ENCODE results near the gene NPAS2. TPM values are rescaled to one million over a fixed set of nuclear protein-coding genes. Genes with fewer than 3 reads are reported as not detected.
A peak's percentile ranks its signal among the peaks of the same experiment; 100 is the strongest.

Gene NPAS2
- total RNA-seq, 4 donors from 2014 or later: 14.1 to 45.8 (median 28.1) TPM

DNA sequence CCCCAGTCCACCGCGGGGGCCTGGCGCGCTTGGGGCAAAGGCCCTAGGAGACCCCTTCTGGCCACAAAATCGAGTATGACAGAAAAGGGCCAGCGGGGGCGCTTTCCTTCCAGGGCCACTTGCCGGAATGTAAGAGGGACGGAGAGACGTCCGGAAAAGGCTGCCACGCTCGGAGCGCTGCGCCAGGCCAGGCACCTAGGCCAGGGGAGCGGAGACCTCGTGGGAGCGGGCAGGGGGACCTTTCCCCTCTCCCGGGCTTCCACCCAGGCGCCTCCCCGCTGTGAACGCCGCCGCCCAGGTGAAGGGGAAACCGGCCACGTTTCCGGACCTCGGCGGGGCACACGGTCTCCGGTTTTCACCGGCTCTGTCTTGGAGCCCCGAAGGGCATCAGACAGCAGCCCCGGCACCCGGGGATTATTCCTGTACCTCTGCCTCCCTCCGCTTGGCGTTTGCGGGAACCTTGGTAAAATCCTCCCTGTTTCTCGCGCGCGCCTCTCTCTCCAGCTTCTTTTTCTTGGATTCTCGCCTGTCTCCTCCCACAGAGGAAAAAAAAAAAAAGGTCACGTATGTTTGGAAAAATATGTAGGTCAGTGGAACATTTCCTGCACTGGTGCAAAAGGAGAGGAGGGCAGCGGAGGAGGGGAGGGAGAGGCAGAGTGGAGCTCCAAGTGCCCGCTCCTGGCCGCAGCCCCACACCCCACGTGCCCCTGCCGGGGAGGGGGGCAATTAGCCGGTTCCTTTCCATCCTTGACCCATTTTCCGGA is 1.2 kb upstream of the NPAS2 start:
- DNase-seq (ENCODE audit: extremely low spot score): no peak
- peaks cover 32 to 66% (median 61%) of the 10 kb centered on the region in 4 donors for H3K4me1 ChIP-seq
- intact Hi-C loops (cut with DNase I): loop anchor here (5.0 kb wide), 1 partner anchor 86 kb away; no protein-coding TSS in a partner anchor

GRCh38 chr2:100820273-100820522 is 259 bp downstream of the NPAS2 start:
- Histone ChIP-seq H3K4me3 (peak overlapping the region; percentile 79 to 83 (median 81)), H3K27ac (replicated peaks in 1 of 4) (peak overlapping the region; percentile 91 to 97 (median 96)), H3K4me1 (peaks cover 21 to 61% (median 55%) of the 10 kb centered on the region in 4 donors), H3K27me3 (peaks cover 0 to 9% (median 0%) of the 10 kb centered on the region in 4 donors), H3K36me3 (no peaks in the 10 kb centered on the region), H3K9me3 (no peaks in the 10 kb centered on the region)
- no peak for TF ChIP-seq EP300 (IDR thresholded peaks at IDR 0.05)
- TF ChIP-seq, protein P1, sequence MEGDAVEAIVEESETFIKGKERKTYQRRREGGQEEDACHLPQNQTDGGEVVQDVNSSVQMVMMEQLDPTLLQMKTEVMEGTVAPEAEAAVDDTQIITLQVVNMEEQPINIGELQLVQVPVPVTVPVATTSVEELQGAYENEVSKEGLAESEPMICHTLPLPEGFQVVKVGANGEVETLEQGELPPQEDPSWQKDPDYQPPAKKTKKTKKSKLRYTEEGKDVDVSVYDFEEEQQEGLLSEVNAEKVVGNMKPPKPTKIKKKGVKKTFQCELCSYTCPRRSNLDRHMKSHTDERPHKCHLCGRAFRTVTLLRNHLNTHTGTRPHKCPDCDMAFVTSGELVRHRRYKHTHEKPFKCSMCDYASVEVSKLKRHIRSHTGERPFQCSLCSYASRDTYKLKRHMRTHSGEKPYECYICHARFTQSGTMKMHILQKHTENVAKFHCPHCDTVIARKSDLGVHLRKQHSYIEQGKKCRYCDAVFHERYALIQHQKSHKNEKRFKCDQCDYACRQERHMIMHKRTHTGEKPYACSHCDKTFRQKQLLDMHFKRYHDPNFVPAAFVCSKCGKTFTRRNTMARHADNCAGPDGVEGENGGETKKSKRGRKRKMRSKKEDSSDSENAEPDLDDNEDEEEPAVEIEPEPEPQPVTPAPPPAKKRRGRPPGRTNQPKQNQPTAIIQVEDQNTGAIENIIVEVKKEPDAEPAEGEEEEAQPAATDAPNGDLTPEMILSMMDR (IDR thresholded peaks at IDR 0.05): no peak
- no peak for TF ChIP-seq POLR2AphosphoS5 (IDR thresholded peaks at IDR 0.05)
- no peak for TF ChIP-seq POLR2A (IDR thresholded peaks at IDR 0.05; ENCODE audit: low read depth)
- intact Hi-C loops (cut with DNase I): loop anchor here (5.0 kb wide), 2 partner anchors 78 to 172 kb away; no protein-coding TSS in a partner anchor
- no CpG with 5 or more reads among the region's 43 CpGs for WGBS
- no peak for DNase-seq (ENCODE audit: extremely low spot score)

More for the DNA sequence above, 1.2 kb upstream of the NPAS2 start:
- Histone ChIP-seq H3K9me3 (no peaks in the 10 kb centered on the region), H3K27ac (replicated peaks in 1 of 4) (peak overlapping the region; percentile 91 to 97 (median 96)), H3K4me3 (peak overlapping the region; percentile 79 to 83 (median 81)), H3K27me3 (peaks cover 0 to 9% (median 0%) of the 10 kb centered on the region in 4 donors), H3K36me3 (no peaks in the 10 kb centered on the region)
- TF ChIP-seq, protein P1 (IDR thresholded peaks at IDR 0.05): peak in 1 of 3 experiments; percentile 5
- TF ChIP-seq POLR2AphosphoS5 (IDR thresholded peaks at IDR 0.05): peak; percentile 69 to 88
- peak; percentile 61 for TF ChIP-seq EP300 (IDR thresholded peaks at IDR 0.05)
- no peak for TF ChIP-seq POLR2A (IDR thresholded peaks at IDR 0.05; ENCODE audit: low read depth)
- WGBS: 1% methylated on average over 49 of the region's 51 CpGs

DNA sequence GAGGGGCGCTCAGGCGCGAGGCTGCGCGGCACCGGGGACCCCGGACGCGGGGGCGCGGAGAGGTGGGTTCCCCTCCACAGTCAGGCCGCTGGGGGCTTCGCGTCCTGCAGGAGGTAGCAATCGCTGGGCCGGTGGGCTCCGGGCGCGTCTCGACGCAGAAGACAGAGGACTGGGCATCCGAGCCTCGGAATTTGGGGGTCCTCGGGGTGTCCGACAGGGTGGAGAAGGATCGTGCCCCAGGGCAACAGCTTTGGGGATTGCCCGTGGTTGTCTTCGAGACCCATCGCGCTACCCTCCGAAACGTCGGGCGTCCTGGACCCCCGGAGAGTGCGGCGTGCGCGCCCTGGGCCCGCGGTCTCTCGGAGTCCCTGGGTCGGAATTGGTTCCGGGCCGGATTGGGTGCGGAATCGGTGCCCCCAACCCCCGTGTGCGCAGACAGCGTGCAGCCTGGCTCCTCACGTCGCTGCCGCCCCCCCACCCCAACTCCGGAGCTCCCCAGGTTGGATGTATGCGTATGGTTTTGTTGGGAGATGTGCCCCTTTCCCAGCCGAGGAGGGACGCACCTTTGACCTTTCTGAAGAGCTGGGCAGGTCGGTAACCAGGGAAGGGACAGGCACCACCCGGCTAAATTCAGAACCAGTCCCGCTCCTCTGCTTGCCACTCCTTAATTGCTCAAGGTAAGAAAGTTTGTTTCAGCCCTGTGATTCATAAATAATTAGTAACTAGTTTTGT is 750 bp downstream of the NPAS2 start:
- no peak for DNase-seq (ENCODE audit: extremely low spot score)
- TF ChIP-seq EP300 (IDR thresholded peaks at IDR 0.05) (no peak), POLR2AphosphoS5 (IDR thresholded peaks at IDR 0.05) (no peak), POLR2A (IDR thresholded peaks at IDR 0.05; ENCODE audit: low read depth) (no peak)
- TF ChIP-seq, protein P1 (IDR thresholded peaks at IDR 0.05): no peak
- Histone ChIP-seq H3K4me1 (peaks cover 21 to 61% (median 55%) of the 10 kb centered on the region in 4 donors), H3K9me3 (no peaks in the 10 kb centered on the region), H3K27ac (replicated peaks in 1 of 4) (peak overlapping the region; percentile 91 to 97 (median 96)), H3K27me3 (peaks cover 0 to 9% (median 0%) of the 10 kb centered on the region in 4 donors), H3K4me3 (peak overlapping the region; percentile 79 to 83 (median 81)), H3K36me3 (no peaks in the 10 kb centered on the region)
- WGBS: 3% methylated on average over 11 of the region's 60 CpGs
- intact Hi-C loops (cut with DNase I): loop anchor here (5.0 kb wide), 2 partner anchors 78 to 172 kb away; no protein-coding TSS in a partner anchor

GRCh38 chr2:100821255-100821910 is 1.4 kb downstream of the NPAS2 start:
- 38% methylated on average over 14 of the region's 14 CpGs for WGBS
- no peaks in the 10 kb centered on the region for H3K9me3 ChIP-seq
- DNase-seq (ENCODE audit: extremely low spot score): no peak
- H3K36me3 ChIP-seq: no peaks in the 10 kb centered on the region
- peak overlapping the region; percentile 79 to 83 (median 81) for H3K4me3 ChIP-seq
- intact Hi-C loops (cut with DNase I): loop anchor here (5.0 kb wide), 2 partner anchors 79 to 171 kb away; no protein-coding TSS in a partner anchor
- H3K27me3 ChIP-seq: peaks cover 0 to 9% (median 0%) of the 10 kb centered on the region in 4 donors
- H3K4me1 ChIP-seq: peaks cover 21 to 61% (median 55%) of the 10 kb centered on the region in 4 donors
- TF ChIP-seq, protein P1 (IDR thresholded peaks at IDR 0.05): no peak
- TF ChIP-seq POLR2A (IDR thresholded peaks at IDR 0.05; ENCODE audit: low read depth) (no peak), EP300 (IDR thresholded peaks at IDR 0.05) (no peak), POLR2AphosphoS5 (IDR thresholded peaks at IDR 0.05) (no peak)
- peak overlapping the region; percentile 91 to 97 (median 96) for H3K27ac ChIP-seq (replicated peaks in 1 of 4)

All from esophagus muscularis mucosa (tissue), 4 donors.